HG02642 (cell line): Measurements from ENCODE around the gene DAPK2.
"Not testable (repeated sequence)": the region's sequence is repeated elsewhere in the genome, so short reads cannot be mapped to it uniquely, and the experiment has no call there.

Experiments used
- ATAC-seq: cut with Tn5 transposase; IDR thresholded peaks from one replicate; pipeline ENCODE4 v1.9.1; 2021; ENCODE audit warnings: mild to moderate bottlenecking; ENCODE audit not compliant: unreplicated experiment, poor library complexity

Gene DAPK2

GRCh38 chr15:63901912-63902670 is 144.2 kb downstream of the DAPK2 start:
- ATAC-seq: no peak

- no peak for ATAC-seq
These were observed 146.0 kb downstream of the DAPK2 start for GRCh38 chr15:63900306-63900705.

- not testable (repeated sequence) for ATAC-seq
These were observed 146.7 kb downstream of the DAPK2 start for GRCh38 chr15:63899606-63900005.

- ATAC-seq: no peak
These were observed 147.1 kb downstream of the DAPK2 start for GRCh38 chr15:63899193-63899592.

- ATAC-seq: peak; percentile 69
These were observed 149.8 kb downstream of the DAPK2 start for GRCh38 chr15:63896336-63897115.

- ATAC-seq: no peak
These were observed 150.5 kb downstream of the DAPK2 start for GRCh38 chr15:63895787-63896218.

- ATAC-seq: no peak
These were observed 151.1 kb downstream of the DAPK2 start for GRCh38 chr15:63895194-63895593.

GRCh38 chr15:63894662-63894949 is 151.7 kb downstream of the DAPK2 start:
- ATAC-seq: no peak

- no peak for ATAC-seq
These were observed 152.2 kb downstream of the DAPK2 start for GRCh38 chr15:63893866-63894661.

GRCh38 chr15:63892794-63893441 is 153.4 kb downstream of the DAPK2 start:
- no peak for ATAC-seq

- no peak for ATAC-seq
These were observed 154.5 kb downstream of the DAPK2 start for GRCh38 chr15:63891768-63892133.

GRCh38 chr15:63891079-63891767 is 155.1 kb downstream of the DAPK2 start:
- ATAC-seq: no peak

- ATAC-seq: no peak
These were observed 155.7 kb downstream of the DAPK2 start for GRCh38 chr15:63890617-63891016.

- ATAC-seq: no peak
These were observed 156.5 kb downstream of the DAPK2 start for GRCh38 chr15:63889831-63890230.

GRCh38 chr15:63888823-63889222 is 157.5 kb downstream of the DAPK2 start:
- no peak for ATAC-seq

GRCh38 chr15:63888146-63888545 is 158.1 kb downstream of the DAPK2 start:
- no peak for ATAC-seq

- ATAC-seq: no peak
These were observed 158.7 kb downstream of the DAPK2 start for GRCh38 chr15:63887630-63888029.

GRCh38 chr15:63884953-63885352 is 161.3 kb downstream of the DAPK2 start:
- ATAC-seq: no peak

GRCh38 chr15:63881431-63881830 is 164.9 kb downstream of the DAPK2 start:
- no peak for ATAC-seq

GRCh38 chr15:63880744-63881143 is 165.5 kb downstream of the DAPK2 start:
- ATAC-seq: no peak
